ENCODE data around the gene DDX5.
A peak's percentile ranks its signal among the peaks of the same experiment; 100 is the strongest.

DDX5 gene

GRCh38 chr17:64506201-64506575 is at the start of gene DDX5:
DDX5 (minus strand) TSS chr17:64506289; CDS start chr17:64506119, 170 bp downstream.
- DNase-seq = peak; percentile 34

- no peak for DNase-seq
These were observed 49.2 kb upstream of the DDX5 start for GRCh38 chr17:64555281-64555680.

GRCh38 chr17:64554028-64554637 is 48.0 kb upstream of the DDX5 start:
- no peak for DNase-seq

GRCh38 chr17:64551461-64551860 is 45.4 kb upstream of the DDX5 start:
- no peak for DNase-seq

GRCh38 chr17:64547319-64547718 is 41.2 kb upstream of the DDX5 start:
- no peak for DNase-seq

- DNase-seq = no peak
These were observed 40.6 kb upstream of the DDX5 start for GRCh38 chr17:64546716-64547115.

GRCh38 chr17:64544742-64545141 is 38.7 kb upstream of the DDX5 start:
- DNase-seq = no peak

- DNase-seq = no peak
These were observed 34.2 kb upstream of the DDX5 start for GRCh38 chr17:64540118-64540776.

GRCh38 chr17:64538508-64539130 is 32.5 kb upstream of the DDX5 start:
- no peak for DNase-seq

- no peak for DNase-seq
These were observed 31.4 kb upstream of the DDX5 start for GRCh38 chr17:64537488-64537887.

- DNase-seq = no peak
These were observed 30.8 kb upstream of the DDX5 start for GRCh38 chr17:64536913-64537312.

- no peak for DNase-seq
These were observed 29.3 kb upstream of the DDX5 start for GRCh38 chr17:64535357-64535756.

GRCh38 chr17:64534187-64534586 is 28.1 kb upstream of the DDX5 start:
- no peak for DNase-seq

GRCh38 chr17:64533784-64534183 is 27.7 kb upstream of the DDX5 start:
- no peak for DNase-seq

- DNase-seq = no peak
These were observed 26.3 kb upstream of the DDX5 start for GRCh38 chr17:64532409-64532808.

- no peak for DNase-seq
These were observed 25.9 kb upstream of the DDX5 start for GRCh38 chr17:64531955-64532371.

- no peak for DNase-seq
These were observed 23.1 kb upstream of the DDX5 start for GRCh38 chr17:64529221-64529620.

GRCh38 chr17:64527914-64528313 is 21.8 kb upstream of the DDX5 start:
- no peak for DNase-seq

- no peak for DNase-seq
These were observed 14.3 kb upstream of the DDX5 start for GRCh38 chr17:64520359-64520758.

GRCh38 chr17:64519601-64520000 is 13.5 kb upstream of the DDX5 start:
- DNase-seq = no peak

- no peak for DNase-seq
These were observed 9.7 kb upstream of the DDX5 start for GRCh38 chr17:64515829-64516228.

- no peak for DNase-seq
These were observed 9.3 kb upstream of the DDX5 start for GRCh38 chr17:64515419-64515818.

GRCh38 chr17:64509179-64509578 is 3.1 kb upstream of the DDX5 start:
- DNase-seq = no peak

GRCh38 chr17:64508683-64509082 is 2.6 kb upstream of the DDX5 start:
- no peak for DNase-seq

- no peak for DNase-seq
These were observed 1.3 kb upstream of the DDX5 start for GRCh38 chr17:64507413-64507782.
